HepG2 (cell line): ENCODE results near the gene ILKAP. TPM values are rescaled to one million over a fixed set of nuclear protein-coding genes. Genes with fewer than 3 reads are reported as not detected.

ENCODE experiments used
- CREM ChIP-seq, 2 experiments: sonication (generic) in 1 of 2; formaldehyde crosslinking in 1 of 2; IDR thresholded peaks; 2 replicates each; pipeline versions ENCODE4 v1.4.0 to v1.6.1; 2016 to 2020; ENCODE audit warnings: antibody characterized with exemption in 1 of 2, mild to moderate bottlenecking in 1 of 2, missing genetic modification reagents in 1 of 2
- DRAP1 ChIP-seq: IDR thresholded peaks from 2 replicates; pipeline ENCODE4 v1.6.1; 2016; ENCODE audit warnings: missing genetic modification reagents, missing compliant biosample characterization
- ELF4 ChIP-seq: sonication (generic); formaldehyde crosslinking; IDR thresholded peaks from 2 replicates; pipeline ENCODE4 v1.5.0; 2020; ENCODE audit warnings: missing genetic modification reagents, mild to moderate bottlenecking, moderate library complexity, borderline replicate concordance
- GLI4 ChIP-seq: sonication (generic); formaldehyde crosslinking; IDR thresholded peaks from 2 replicates; pipeline ENCODE4 v1.5.1; 2020; ENCODE audit warnings: missing genetic modification reagents, mild to moderate bottlenecking, moderate library complexity, borderline replicate concordance
- KLF12 ChIP-seq: sonication (generic); formaldehyde crosslinking; IDR thresholded peaks from 2 replicates; pipeline ENCODE4 v1.4.0; 2020; ENCODE audit warnings: missing genetic modification reagents, borderline replicate concordance
- MXI1 ChIP-seq: IDR thresholded peaks from 3 replicates; pipeline ENCODE4 v1.6.1; 2012; ENCODE audit warnings: low read depth, low read length, inconsistent platforms, borderline replicate concordance
- RNF2 ChIP-seq: fragments of 450-650 bp; conservative IDR thresholded peaks from 2 replicates; pipeline ENCODE4 v1.6.1; 2016; ENCODE audit warnings: low read depth
- SIN3B ChIP-seq: fragments of 150-350 bp; IDR thresholded peaks from 2 replicates; pipeline ENCODE4 v1.6.1; 2014; ENCODE audit warnings: low read length
- STAT6 ChIP-seq: sonication (generic); formaldehyde crosslinking; IDR thresholded peaks from 2 replicates; pipeline ENCODE4 v1.4.0; 2020; ENCODE audit warnings: missing genetic modification reagents, mild to moderate bottlenecking, borderline replicate concordance
- TBL1XR1 ChIP-seq: fragments of 150-350 bp; IDR thresholded peaks from 2 replicates; pipeline ENCODE4 v1.6.1; 2014; ENCODE audit warnings: borderline replicate concordance, low read length; ENCODE audit not compliant: partially characterized antibody
- TEAD3 ChIP-seq: optimal IDR thresholded peaks from 2 replicates; pipeline ENCODE3; 2016; ENCODE audit warnings: borderline replicate concordance
- TERF1 ChIP-seq: sonication (generic); formaldehyde crosslinking; IDR thresholded peaks from 2 replicates; pipeline ENCODE4 v1.8.0; 2022; ENCODE audit warnings: mild to moderate bottlenecking, missing genetic modification reagents, moderate library complexity
- TFAP4 ChIP-seq: sonication (generic); IDR thresholded peaks from 2 replicates; pipeline ENCODE4 v1.6.1; 2016; ENCODE audit warnings: low read depth, borderline replicate concordance
- ZIK1 ChIP-seq: sonication (generic); formaldehyde crosslinking; IDR thresholded peaks from 2 replicates; pipeline ENCODE4 v1.5.0; 2020; ENCODE audit warnings: mild to moderate bottlenecking, low read depth, missing genetic modification reagents, borderline replicate concordance
- ZNF142 ChIP-seq: sonication (generic); formaldehyde crosslinking; IDR thresholded peaks from 2 replicates; pipeline ENCODE4 v1.4.0; 2020; ENCODE audit warnings: missing genetic modification reagents
- ZNF614 ChIP-seq: IDR thresholded peaks from 2 replicates; pipeline ENCODE4 v1.6.1; 2018; ENCODE audit warnings: missing biosample characterization, missing genetic modification reagents, inconsistent platforms, borderline replicate concordance
- ZNF672 ChIP-seq: sonication (generic); formaldehyde crosslinking; IDR thresholded peaks from 2 replicates; pipeline ENCODE4 v1.8.1; 2022; ENCODE audit warnings: missing genetic modification reagents
- polyA plus RNA-seq, 8 experiments: library from polyadenylated mRNA; depleted of rRNA in 3 of 8; stranded (reverse) in 7 of 8; unstranded in 1 of 8; fragments of >200 nt; fragmentation: Illumina TruSeq in 4 of 8; extraction: Trizol in 4 of 8; gene quantifications; 2 replicates each; pipeline versions ENCODE4 v1.2.1 to v1.2.3, GENCODE V29; 2011 to 2016; ENCODE audit warnings: low read depth in 4 of 8, missing spikeins in 1 of 8, mixed read lengths in 1 of 8; ENCODE audit not compliant: insufficient read depth in 1 of 8
- total RNA-seq, 5 experiments: library from RNA; depleted of rRNA; stranded (reverse); fragments of >200 nt; fragmentation: Illumina TruSeq; extraction: Trizol; gene quantifications; 2 replicates each; pipeline ENCODE4 v1.2.3, GENCODE V29; 2016; ENCODE audit warnings: low read depth in 1 of 5

ILKAP gene
- total and polyA plus RNA-seq, 2 of the 13 experiments (the other 11 are each of a cell fraction or from before 2014, with no cell fraction given), result 29.6 to 33.1 TPM

GRCh38 chr2:238238766-238239542, 35.5 kb upstream of the ILKAP start (continued):
- TF ChIP-seq RNF2 (peak; percentile 97), CREM (IDR thresholded peaks at IDR 0.05) (no peak), CREM (CRISPR knock-in tag; IDR thresholded peaks at IDR 0.05) (no peak), ZNF614 (peak; percentile 66; the same call in 1 of the 2 replicates), SIN3B (no peak), KLF12 (CRISPR knock-in tag) (peak; percentile 96), GLI4 (peak; percentile 95; the same call in 1 of the 2 replicates), ZNF672 (CRISPR knock-in tag) (peak; percentile 97), TEAD3 (CRISPR knock-in tag) (peak; percentile 87), ELF4 (CRISPR knock-in tag) (no peak), TFAP4 (no peak), DRAP1 (CRISPR knock-in tag) (peak; percentile 59; the same call in 1 of the 2 replicates), MXI1 (no peak), TBL1XR1 (no peak), TERF1 (CRISPR knock-in tag) (peak; percentile 98), ZIK1 (CRISPR knock-in tag) (peak; percentile 99), ZNF142 (peak; percentile 96), STAT6 (no peak)
